PFSK-1 (cell line): ENCODE data around the gene NR3C1.

Experiments
- POLR2AphosphoS5 ChIP-seq: IDR thresholded peaks from 2 replicates; pipeline ENCODE4 v1.6.1; 2012; ENCODE audit warnings: low read depth, mild to moderate bottlenecking, control low read depth, low read length, moderate library complexity
- SIN3A ChIP-seq: IDR thresholded peaks from 2 replicates; pipeline ENCODE4 v1.6.1; 2012; ENCODE audit warnings: mild to moderate bottlenecking, low read length, moderate library complexity, borderline replicate concordance; ENCODE audit not compliant: insufficient read depth
- TAF1 ChIP-seq: IDR thresholded peaks from 2 replicates; pipeline ENCODE4 v1.6.1; 2012; ENCODE audit warnings: low read length, control low read depth, borderline replicate concordance; ENCODE audit not compliant: insufficient read depth
- TF ChIP-seq, protein P1 (sequence below), 2 experiments: IDR thresholded peaks; 2 replicates each; pipeline versions ENCODE4 v1.6.1 to v1.8.0; 2011 to 2012; ENCODE audit warnings: low read depth in 2 of 2, low read length in 2 of 2, control low read depth in 1 of 2, inconsistent platforms in 1 of 2, mild to moderate bottlenecking in 1 of 2, moderate library complexity in 1 of 2; ENCODE audit not compliant: insufficient read depth in 1 of 2

GRCh38 chr5:143446535-143447226 lies 43.2 kb upstream of the NR3C1 start:
- TF ChIP-seq POLR2AphosphoS5 (no peak), TAF1 (no peak), SIN3A (no peak)
- TF ChIP-seq, protein P1, sequence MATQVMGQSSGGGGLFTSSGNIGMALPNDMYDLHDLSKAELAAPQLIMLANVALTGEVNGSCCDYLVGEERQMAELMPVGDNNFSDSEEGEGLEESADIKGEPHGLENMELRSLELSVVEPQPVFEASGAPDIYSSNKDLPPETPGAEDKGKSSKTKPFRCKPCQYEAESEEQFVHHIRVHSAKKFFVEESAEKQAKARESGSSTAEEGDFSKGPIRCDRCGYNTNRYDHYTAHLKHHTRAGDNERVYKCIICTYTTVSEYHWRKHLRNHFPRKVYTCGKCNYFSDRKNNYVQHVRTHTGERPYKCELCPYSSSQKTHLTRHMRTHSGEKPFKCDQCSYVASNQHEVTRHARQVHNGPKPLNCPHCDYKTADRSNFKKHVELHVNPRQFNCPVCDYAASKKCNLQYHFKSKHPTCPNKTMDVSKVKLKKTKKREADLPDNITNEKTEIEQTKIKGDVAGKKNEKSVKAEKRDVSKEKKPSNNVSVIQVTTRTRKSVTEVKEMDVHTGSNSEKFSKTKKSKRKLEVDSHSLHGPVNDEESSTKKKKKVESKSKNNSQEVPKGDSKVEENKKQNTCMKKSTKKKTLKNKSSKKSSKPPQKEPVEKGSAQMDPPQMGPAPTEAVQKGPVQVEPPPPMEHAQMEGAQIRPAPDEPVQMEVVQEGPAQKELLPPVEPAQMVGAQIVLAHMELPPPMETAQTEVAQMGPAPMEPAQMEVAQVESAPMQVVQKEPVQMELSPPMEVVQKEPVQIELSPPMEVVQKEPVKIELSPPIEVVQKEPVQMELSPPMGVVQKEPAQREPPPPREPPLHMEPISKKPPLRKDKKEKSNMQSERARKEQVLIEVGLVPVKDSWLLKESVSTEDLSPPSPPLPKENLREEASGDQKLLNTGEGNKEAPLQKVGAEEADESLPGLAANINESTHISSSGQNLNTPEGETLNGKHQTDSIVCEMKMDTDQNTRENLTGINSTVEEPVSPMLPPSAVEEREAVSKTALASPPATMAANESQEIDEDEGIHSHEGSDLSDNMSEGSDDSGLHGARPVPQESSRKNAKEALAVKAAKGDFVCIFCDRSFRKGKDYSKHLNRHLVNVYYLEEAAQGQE (IDR thresholded peaks at IDR 0.05; ENCODE audit: insufficient read depth in 1 of 2, low read depth in 2 of 2, low read length in 2 of 2) = no peak
